IPS-20b (cell line): ENCODE data around the gene CERS3.

Source experiments
- H3K27ac ChIP-seq: one replicate; pipeline ENCODE4 v1.5.1; 2013; ENCODE audit warnings: low read length
- H3K27me3 ChIP-seq: 2 replicates; pipeline ENCODE4 v1.6.1; 2013; ENCODE audit warnings: mild to moderate bottlenecking, low read length, inconsistent platforms; ENCODE audit not compliant: insufficient read depth
- H3K36me3 ChIP-seq: 2 replicates; pipeline ENCODE4 v1.6.1; 2013; ENCODE audit warnings: low read depth, mild to moderate bottlenecking, inconsistent platforms, low read length, moderate library complexity; ENCODE audit not compliant: insufficient read depth
- H3K4me1 ChIP-seq: 2 replicates; pipeline ENCODE4 v1.6.1; 2013; ENCODE audit warnings: mild to moderate bottlenecking, control low read depth, inconsistent platforms, low read length, moderate library complexity; ENCODE audit not compliant: insufficient read depth
- H3K4me3 ChIP-seq: 2 replicates; pipeline ENCODE4 v1.5.1; 2013; ENCODE audit warnings: mild to moderate bottlenecking, low read length, inconsistent platforms
- H3K9ac ChIP-seq: 2 replicates; pipeline ENCODE4 v1.6.1; 2013; ENCODE audit warnings: low read depth, mild to moderate bottlenecking, inconsistent platforms, low read length, moderate library complexity
- H3K9me3 ChIP-seq: 2 replicates; pipeline ENCODE4 v1.6.1; 2013; ENCODE audit warnings: mild to moderate bottlenecking, low read depth, low read length, inconsistent platforms; ENCODE audit not compliant: insufficient read depth

Gene CERS3

DNA sequence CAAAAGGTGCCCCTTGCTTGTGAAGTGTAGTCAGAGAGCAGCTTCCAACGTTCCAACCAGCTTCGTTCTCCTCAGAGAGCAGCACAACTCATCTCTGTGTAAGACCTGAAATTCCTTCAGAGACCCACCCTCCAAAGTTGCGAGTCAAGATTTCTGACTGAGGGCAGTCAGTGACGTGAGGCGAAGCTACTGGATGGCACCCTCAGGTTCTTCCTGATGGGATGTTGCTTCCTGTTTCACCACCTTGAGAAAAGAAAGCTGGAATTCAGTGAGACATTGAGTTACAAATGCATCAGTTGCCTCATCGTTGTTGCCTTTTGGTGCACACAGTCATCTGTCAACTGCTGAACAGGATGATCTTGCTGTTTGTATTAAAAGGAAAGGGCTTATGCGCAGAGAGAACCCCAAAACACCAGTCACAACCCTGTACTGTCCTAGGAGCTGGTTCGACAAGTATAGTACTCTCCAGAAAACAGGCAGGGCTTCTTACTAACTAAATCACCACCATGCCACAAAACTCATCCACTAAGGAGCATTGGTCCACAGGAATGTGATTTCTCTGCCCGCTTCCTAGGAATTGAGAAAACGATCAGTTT lies at the start of gene CERS3:
Gene CERS3, minus strand, starts transcription at position 118 of the 596 bp plus-strand sequence. CDS start 27,101 bp downstream, outside the sequence.
- H3K9me3 ChIP-seq, result no peaks in the 10 kb centered on the region
- H3K27ac ChIP-seq, result no peak within 1 kb of the TSS
- H3K27me3 ChIP-seq, result no peaks in the 10 kb centered on the region
- no peaks in the 10 kb centered on the region for H3K4me1 ChIP-seq
- H3K36me3 ChIP-seq, result no peaks in the 10 kb centered on the region
- no peak within 1 kb of the TSS for H3K9ac ChIP-seq
- no peak within 1 kb of the TSS for H3K4me3 ChIP-seq

- no peak overlapping the region for H3K4me3 ChIP-seq
- no peak overlapping the region for H3K27ac ChIP-seq
- no peaks in the 10 kb centered on the region for H3K4me1 ChIP-seq
- H3K9me3 ChIP-seq, result no peaks in the 10 kb centered on the region
- no peak overlapping the region for H3K9ac ChIP-seq
- no peaks in the 10 kb centered on the region for H3K27me3 ChIP-seq
- H3K36me3 ChIP-seq, result peaks cover 42% of the 10 kb centered on the region
Observed at GRCh38 chr15:100573526-100573925, 44.8 kb upstream of the CERS3 start.

- Histone ChIP-seq H3K4me3 (no peak overlapping the region), H3K9me3 (no peaks in the 10 kb centered on the region), H3K4me1 (no peaks in the 10 kb centered on the region), H3K27ac (no peak overlapping the region), H3K27me3 (no peaks in the 10 kb centered on the region), H3K9ac (no peak overlapping the region), H3K36me3 (peaks cover 42% of the 10 kb centered on the region)
Observed at GRCh38 chr15:100572362-100572983, 43.7 kb upstream of the CERS3 start.

DNA sequence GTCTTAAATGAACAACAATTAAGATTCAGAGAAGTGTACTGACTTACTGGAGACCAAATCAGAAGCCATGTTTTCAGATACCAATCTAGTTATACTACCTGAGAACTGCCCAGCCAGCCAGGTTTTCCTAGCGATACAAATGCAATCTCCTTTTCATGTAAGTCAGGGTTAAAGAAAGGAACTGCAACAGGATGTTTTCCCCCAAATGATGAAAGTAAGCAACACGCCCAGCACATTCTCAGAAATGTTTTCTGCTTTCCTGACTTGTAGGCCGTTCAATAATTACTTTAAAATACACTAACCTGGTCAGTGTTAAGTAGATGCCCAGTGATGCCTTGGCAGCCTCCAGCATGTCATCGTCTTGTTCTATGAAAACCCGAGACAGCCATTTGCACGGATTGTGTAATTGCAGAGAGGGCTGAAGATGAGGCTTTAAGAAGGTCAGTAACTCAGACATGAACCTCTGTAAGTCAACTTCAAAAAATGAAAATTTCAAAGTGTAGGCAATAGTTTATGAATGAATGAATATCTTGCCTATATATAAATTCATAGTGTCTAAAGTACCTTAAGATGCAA lies 42.9 kb upstream of the CERS3 start:
- H3K9me3 ChIP-seq, result no peaks in the 10 kb centered on the region
- H3K4me1 ChIP-seq, result no peaks in the 10 kb centered on the region
- H3K36me3 ChIP-seq, result peaks cover 42% of the 10 kb centered on the region
- H3K27me3 ChIP-seq, result no peaks in the 10 kb centered on the region
- H3K4me3 ChIP-seq, result no peak overlapping the region
- no peak overlapping the region for H3K27ac ChIP-seq
- no peak overlapping the region for H3K9ac ChIP-seq

DNA sequence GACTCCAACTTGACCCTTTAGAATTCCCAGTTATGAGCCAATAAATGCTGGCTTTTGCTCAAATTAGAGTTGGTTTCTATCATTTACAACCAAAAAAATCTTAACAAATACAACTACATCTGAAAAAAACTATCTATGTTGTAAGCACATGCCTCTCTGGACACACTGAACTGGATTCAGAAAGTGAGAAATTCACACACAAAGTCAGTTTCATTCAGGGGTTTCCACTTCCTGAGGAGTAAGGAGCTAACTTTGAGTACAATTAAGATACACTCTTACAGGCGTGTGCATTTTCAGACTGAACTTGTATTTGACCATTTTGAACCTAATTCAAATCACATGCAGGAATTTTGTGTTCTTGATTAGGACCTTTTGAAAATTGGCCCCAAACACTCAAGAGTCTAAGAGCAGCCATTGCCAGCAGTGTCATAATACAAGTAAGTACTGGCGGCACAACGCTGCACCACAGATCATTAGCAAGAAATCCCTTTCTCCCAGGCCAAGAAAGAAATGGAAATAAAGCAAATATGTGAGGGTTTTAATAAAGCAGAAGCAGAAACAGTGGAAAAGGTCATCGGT lies 42.1 kb upstream of the CERS3 start:
- Histone ChIP-seq H3K9ac (no peak overlapping the region), H3K4me3 (no peak overlapping the region), H3K27me3 (no peaks in the 10 kb centered on the region), H3K9me3 (no peaks in the 10 kb centered on the region), H3K27ac (no peak overlapping the region), H3K36me3 (peaks cover 42% of the 10 kb centered on the region), H3K4me1 (no peaks in the 10 kb centered on the region)

GRCh38 chr15:100570275-100570674 lies 41.5 kb upstream of the CERS3 start:
- Histone ChIP-seq H3K9ac (no peak overlapping the region), H3K4me1 (no peaks in the 10 kb centered on the region), H3K36me3 (peaks cover 42% of the 10 kb centered on the region), H3K9me3 (no peaks in the 10 kb centered on the region), H3K4me3 (no peak overlapping the region), H3K27me3 (no peaks in the 10 kb centered on the region), H3K27ac (no peak overlapping the region)

DNA sequence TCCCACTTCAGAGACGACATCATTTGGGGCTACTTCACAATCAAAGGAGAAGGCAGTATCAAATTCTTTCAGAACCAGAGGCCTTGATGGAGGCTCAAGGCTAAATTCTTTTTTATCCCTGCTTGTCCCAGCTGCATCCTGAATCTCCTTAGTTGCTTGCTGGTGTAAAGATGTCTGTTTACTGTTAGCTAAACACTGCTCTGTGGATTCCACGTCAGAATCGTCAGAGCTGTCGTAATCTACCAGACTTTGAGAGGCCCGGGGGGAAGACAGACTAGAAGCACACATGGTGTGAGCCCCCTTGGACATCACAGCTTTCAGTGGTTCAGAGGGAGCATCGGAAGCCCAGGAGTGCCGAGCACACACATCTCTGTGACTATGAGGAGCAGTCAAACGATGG lies 40.6 kb upstream of the CERS3 start:
- no peak overlapping the region for H3K9ac ChIP-seq
- H3K4me3 ChIP-seq, result no peak overlapping the region
- no peaks in the 10 kb centered on the region for H3K9me3 ChIP-seq
- peaks cover 37% of the 10 kb centered on the region for H3K36me3 ChIP-seq
- no peak overlapping the region for H3K27ac ChIP-seq
- H3K4me1 ChIP-seq, result no peaks in the 10 kb centered on the region
- H3K27me3 ChIP-seq, result no peaks in the 10 kb centered on the region

- H3K36me3 ChIP-seq, result peaks cover 17% of the 10 kb centered on the region
- no peak overlapping the region for H3K27ac ChIP-seq
- no peak overlapping the region for H3K4me3 ChIP-seq
- H3K4me1 ChIP-seq, result no peaks in the 10 kb centered on the region
- H3K9ac ChIP-seq, result no peak overlapping the region
- H3K27me3 ChIP-seq, result no peaks in the 10 kb centered on the region
- H3K9me3 ChIP-seq, result no peaks in the 10 kb centered on the region
Observed at GRCh38 chr15:100566850-100567628, 38.3 kb upstream of the CERS3 start.

- peaks cover 5% of the 10 kb centered on the region; the same call in 1 of the 2 replicates for H3K36me3 ChIP-seq
- H3K4me3 ChIP-seq, result no peak overlapping the region
- no peak overlapping the region for H3K27ac ChIP-seq
- H3K27me3 ChIP-seq, result no peaks in the 10 kb centered on the region
- H3K4me1 ChIP-seq, result no peaks in the 10 kb centered on the region
- H3K9ac ChIP-seq, result no peak overlapping the region
- no peaks in the 10 kb centered on the region for H3K9me3 ChIP-seq
Observed at GRCh38 chr15:100565591-100565990, 36.8 kb upstream of the CERS3 start.

- H3K36me3 ChIP-seq, result no peaks in the 10 kb centered on the region
- H3K4me3 ChIP-seq, result no peak overlapping the region
- no peak overlapping the region for H3K9ac ChIP-seq
- no peak overlapping the region for H3K27ac ChIP-seq
- no peaks in the 10 kb centered on the region for H3K9me3 ChIP-seq
- H3K4me1 ChIP-seq, result no peaks in the 10 kb centered on the region
- H3K27me3 ChIP-seq, result no peaks in the 10 kb centered on the region
Observed at GRCh38 chr15:100560323-100560722, 31.6 kb upstream of the CERS3 start.

DNA sequence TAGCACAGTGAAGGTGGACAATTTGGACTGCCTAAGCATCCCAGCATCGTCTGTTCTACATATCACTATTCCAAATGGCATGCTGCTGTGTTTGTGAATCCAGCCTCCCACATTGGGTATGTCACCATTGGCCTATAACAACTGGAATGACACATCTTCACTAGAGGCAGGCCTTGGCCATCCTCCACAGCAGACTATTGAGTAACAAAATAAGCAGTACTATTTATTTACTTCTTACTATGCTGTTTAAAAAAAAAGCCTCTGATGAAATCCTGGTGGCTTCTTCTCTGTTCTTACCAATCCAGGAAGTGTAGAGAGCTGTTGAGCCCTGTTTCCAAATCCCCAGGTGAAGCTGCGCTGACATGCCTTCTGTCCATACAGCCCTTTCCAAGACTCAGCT lies 30.6 kb upstream of the CERS3 start:
- Histone ChIP-seq H3K27ac (no peak overlapping the region), H3K36me3 (no peaks in the 10 kb centered on the region), H3K9me3 (no peaks in the 10 kb centered on the region), H3K27me3 (no peaks in the 10 kb centered on the region), H3K9ac (no peak overlapping the region), H3K4me3 (no peak overlapping the region), H3K4me1 (no peaks in the 10 kb centered on the region)
